Activated CD4-positive, alpha-beta T cell treated with anti-CD3 and anti-CD28 coated beads, Interleukin-2, amount 50 U/mL, for 48 hours (primary cell): Measurements from ENCODE around the gene IL10RB.
"Not testable (repeated sequence)": the region's sequence is repeated elsewhere in the genome, so short reads cannot be mapped to it uniquely, and the experiment has no call there.

ENCODE experiments used
- DNase-seq, 2 experiments: peaks; one replicate each; pipeline ENCODE4 v3.0.0-alpha.2; 2020

Gene IL10RB

GRCh38 chr21:33266050-33266788 lies at the start of gene IL10RB:
IL10RB (plus strand) TSS chr21:33266367; CDS start chr21:33266466, 99 bp downstream.
- peak; percentile 77 to 78 for DNase-seq

- DNase-seq, result no peak
Measured at GRCh38 chr21:33217138-33217520, 49.0 kb upstream of the IL10RB start.

GRCh38 chr21:33219300-33219699 lies 46.9 kb upstream of the IL10RB start:
- DNase-seq, result no peak

- DNase-seq, result no peak
Measured at GRCh38 chr21:33219954-33220353, 46.2 kb upstream of the IL10RB start.

- DNase-seq, result not testable (repeated sequence)
Measured at GRCh38 chr21:33225376-33225775, 40.8 kb upstream of the IL10RB start.

- DNase-seq, result no peak
Measured at GRCh38 chr21:33228455-33228854, 37.7 kb upstream of the IL10RB start.

GRCh38 chr21:33229099-33229783 lies 36.9 kb upstream of the IL10RB start:
- no peak for DNase-seq

- peak; percentile 74 to 76 for DNase-seq
Measured at GRCh38 chr21:33229784-33230544, 36.2 kb upstream of the IL10RB start, which contains the start of gene IFNAR2. IFNAR2 (plus strand) TSS chr21:33229938; CDS start chr21:33241923, 11,985 bp downstream.

- peak in 1 of 2 experiments; percentile 36 for DNase-seq
Measured at GRCh38 chr21:33230545-33231324, 35.4 kb upstream of the IL10RB start.

GRCh38 chr21:33231526-33231925 lies 34.6 kb upstream of the IL10RB start:
- DNase-seq, result peak; percentile 59 to 71

- no peak for DNase-seq
Measured at GRCh38 chr21:33232291-33233034, 33.7 kb upstream of the IL10RB start.

GRCh38 chr21:33234635-33235520 lies 31.3 kb upstream of the IL10RB start:
- no peak for DNase-seq

- DNase-seq, result no peak
Measured at GRCh38 chr21:33236013-33236686, 30.0 kb upstream of the IL10RB start.

GRCh38 chr21:33236766-33237165 lies 29.4 kb upstream of the IL10RB start:
- no peak for DNase-seq

GRCh38 chr21:33237486-33237885 lies 28.7 kb upstream of the IL10RB start:
- no peak for DNase-seq

GRCh38 chr21:33238146-33238545 lies 28.0 kb upstream of the IL10RB start:
- DNase-seq, result no peak

GRCh38 chr21:33238565-33239255 lies 27.5 kb upstream of the IL10RB start:
- DNase-seq, result no peak

GRCh38 chr21:33239559-33240127 lies 26.5 kb upstream of the IL10RB start:
- DNase-seq, result not testable (repeated sequence)

GRCh38 chr21:33240404-33240803 lies 25.8 kb upstream of the IL10RB start:
- no peak for DNase-seq
